Sigmoid colon (tissue), 4 donors: ENCODE results near the gene PAQR3.

ENCODE experiments used
- EP300 ChIP-seq, 4 donors: sonication (generic); formaldehyde crosslinking; IDR thresholded peaks; one replicate each; pipeline ENCODE4 v1.6.1; 2017; ENCODE audit warnings: antibody characterized with exemption in 4 of 4
- POLR2A ChIP-seq, 2 donors: fragments of 450-650 bp; IDR thresholded peaks; one replicate each; pipeline ENCODE4 v1.6.1; 2016; ENCODE audit warnings: antibody characterized with exemption in 2 of 2, mild to moderate bottlenecking in 2 of 2, moderate library complexity in 2 of 2
- POLR2AphosphoS5 ChIP-seq, 4 donors: sonication (generic); formaldehyde crosslinking; IDR thresholded peaks; one replicate each; pipeline ENCODE4 v1.6.1; 2017; ENCODE audit warnings: antibody characterized with exemption in 4 of 4
- TF ChIP-seq, protein P1 (sequence below), 4 experiments: fragments of 450-650 bp in 3 of 4; fragments of 200-600 bp in 1 of 4; IDR thresholded peaks; one replicate each; pipeline ENCODE4 v1.5.1; 2016 to 2019; ENCODE audit warnings: antibody characterized with exemption in 4 of 4, mild to moderate bottlenecking in 3 of 4, moderate library complexity in 2 of 4

DNA sequence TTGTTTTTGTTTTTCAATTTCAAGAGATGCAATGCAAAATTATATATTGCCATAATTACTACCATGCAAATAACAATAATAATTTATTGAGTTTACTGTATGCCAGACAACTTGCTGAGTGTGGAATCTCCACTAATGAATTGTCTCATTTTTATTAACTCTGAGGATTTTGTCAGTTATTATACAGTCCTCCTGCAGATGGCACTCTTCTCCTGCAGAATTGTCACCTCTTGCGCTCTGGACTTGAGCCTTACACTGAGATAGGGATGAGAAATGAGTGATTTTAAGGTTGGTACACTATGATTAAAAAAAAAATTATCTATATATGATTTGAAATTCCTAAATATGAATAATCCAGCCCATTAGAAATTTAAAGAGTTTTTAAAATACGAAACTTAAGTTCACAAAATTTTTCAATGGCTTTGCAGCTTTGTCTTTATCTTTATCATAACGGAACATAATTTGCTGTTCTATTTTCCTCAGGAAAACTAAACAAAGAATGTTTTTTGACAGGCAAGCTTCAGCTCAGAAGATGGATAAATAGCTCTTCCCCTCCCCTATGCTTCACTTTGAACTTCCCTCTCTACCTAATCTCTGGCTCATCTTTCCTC, 12.7 kb upstream of the PAQR3 start:
- TF ChIP-seq, protein P1, sequence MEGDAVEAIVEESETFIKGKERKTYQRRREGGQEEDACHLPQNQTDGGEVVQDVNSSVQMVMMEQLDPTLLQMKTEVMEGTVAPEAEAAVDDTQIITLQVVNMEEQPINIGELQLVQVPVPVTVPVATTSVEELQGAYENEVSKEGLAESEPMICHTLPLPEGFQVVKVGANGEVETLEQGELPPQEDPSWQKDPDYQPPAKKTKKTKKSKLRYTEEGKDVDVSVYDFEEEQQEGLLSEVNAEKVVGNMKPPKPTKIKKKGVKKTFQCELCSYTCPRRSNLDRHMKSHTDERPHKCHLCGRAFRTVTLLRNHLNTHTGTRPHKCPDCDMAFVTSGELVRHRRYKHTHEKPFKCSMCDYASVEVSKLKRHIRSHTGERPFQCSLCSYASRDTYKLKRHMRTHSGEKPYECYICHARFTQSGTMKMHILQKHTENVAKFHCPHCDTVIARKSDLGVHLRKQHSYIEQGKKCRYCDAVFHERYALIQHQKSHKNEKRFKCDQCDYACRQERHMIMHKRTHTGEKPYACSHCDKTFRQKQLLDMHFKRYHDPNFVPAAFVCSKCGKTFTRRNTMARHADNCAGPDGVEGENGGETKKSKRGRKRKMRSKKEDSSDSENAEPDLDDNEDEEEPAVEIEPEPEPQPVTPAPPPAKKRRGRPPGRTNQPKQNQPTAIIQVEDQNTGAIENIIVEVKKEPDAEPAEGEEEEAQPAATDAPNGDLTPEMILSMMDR (IDR thresholded peaks at IDR 0.05): peak; percentile 53 to 69 (median 64)
- TF ChIP-seq EP300 (IDR thresholded peaks at IDR 0.05): no peak
- TF ChIP-seq POLR2A (IDR thresholded peaks at IDR 0.05): no peak
- no peak for TF ChIP-seq POLR2AphosphoS5 (IDR thresholded peaks at IDR 0.05)
